ENCODE measurements around the gene FGD2. TPM values are rescaled to one million over a fixed set of nuclear protein-coding genes. Genes with fewer than 3 reads are reported as not detected.

FGD2 gene
- total and polyA plus RNA-seq, 2 of the 8 experiments (the other 6 are each of a cell fraction or from before 2014, with no cell fraction given): 0.12 to 0.32 TPM

DNA sequence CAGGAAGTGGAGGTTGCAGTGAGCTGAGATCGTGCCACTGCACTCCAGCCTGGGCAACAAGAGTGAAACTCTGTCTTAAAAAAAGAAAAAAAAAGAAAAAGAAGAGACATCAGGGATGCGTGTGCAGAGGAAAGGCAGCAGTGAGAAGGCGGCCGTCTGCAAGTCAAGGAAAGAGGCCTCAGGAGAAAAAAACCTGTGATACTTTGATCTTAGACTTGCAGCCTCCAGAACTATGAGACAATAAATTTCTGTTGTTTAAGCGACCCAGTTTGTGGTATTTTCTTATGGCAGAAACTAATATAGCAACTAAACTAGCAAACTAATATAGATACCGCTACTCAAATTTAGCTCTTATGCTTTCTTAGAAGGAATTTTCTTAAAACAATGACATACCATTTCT, 36.1 kb downstream of the FGD2 start:
- no peak overlapping the region for H3K14ac ChIP-seq (ENCODE audit: insufficient read length)
- H2BK20ac ChIP-seq (ENCODE audit: low read length): no peak overlapping the region
- no peaks in the 10 kb centered on the region for H3K4me1 ChIP-seq (replicated peaks in 1 of 4; ENCODE audit: control insufficient read depth in 3 of 4, insufficient read depth in 4 of 4, low read length in 3 of 4)
- no peak overlapping the region for H3K23ac ChIP-seq (ENCODE audit: insufficient read length)
- POLR2A ChIA-PET (ENCODE audit: partially characterized antibody): interaction anchor here (1.7 kb wide), 1 partner anchor 96 kb away, joined by 5 read pairs; no protein-coding TSS in a partner anchor
- H2AK5ac ChIP-seq (ENCODE audit: low read depth, low read length): no peak overlapping the region
- WGBS, 2 experiments (ENCODE audit: extremely low coverage in 1 of 2, insufficient coverage in 1 of 2, insufficient read length in 1 of 2, insufficient replicate concordance in 2 of 2, low coverage in 1 of 2, low lambda C conversion rate in 2 of 2, missing lambda C conversion rate in 1 of 2): 95% methylated on average over 6 of the region's 6 CpGs; no CpG with 5 or more reads in 1 of the 2 experiments
- H3K79me2 ChIP-seq (ENCODE audit: control insufficient read depth in 1 of 2, insufficient read depth in 2 of 2, low read length in 2 of 2): no peaks in the 10 kb centered on the region
- H3K4me3 ChIP-seq (ENCODE audit: extremely low read depth in 1 of 4, insufficient read depth in 2 of 4, low read depth in 3 of 4, low read length in 4 of 4): no peak overlapping the region
- no peak overlapping the region for H3K27ac ChIP-seq (ENCODE audit: low read depth, low read length)
- no peak overlapping the region for H2BK120ac ChIP-seq (replicated peaks; ENCODE audit: low read depth, low read length)
- H2BK12ac ChIP-seq (ENCODE audit: low read depth, low read length): no peak overlapping the region
- no peak overlapping the region for H4K8ac ChIP-seq (ENCODE audit: extremely low read depth, insufficient read depth, low read length)
- CTCF ChIA-PET (ENCODE audit: partially characterized antibody): interaction anchor here (1.3 to 29.2 kb wide), 3 partner anchors 15 to 169 kb away, joined by 5 to 635 read pairs (median 9); no protein-coding TSS in a partner anchor
- H4K5ac ChIP-seq (ENCODE audit: insufficient read length, low read depth, low read length): no peak overlapping the region
- no peak overlapping the region for H2AFZ ChIP-seq (ENCODE audit: low read length)
- no peaks in the 10 kb centered on the region for H3K36me3 ChIP-seq (ENCODE audit: control insufficient read depth in 2 of 4, insufficient read depth in 4 of 4, low read length in 3 of 4)
- H4K20me1 ChIP-seq (replicated peaks in 1 of 2; ENCODE audit: control insufficient read depth in 1 of 2, insufficient read depth in 2 of 2, low read length in 2 of 2): no peaks in the 10 kb centered on the region
- no peak overlapping the region for H3K18ac ChIP-seq (ENCODE audit: extremely low read depth, low read length)
- no peak overlapping the region for H3K9ac ChIP-seq (replicated peaks in 1 of 4; ENCODE audit: extremely low read depth in 1 of 4, low read depth in 3 of 4, low read length in 3 of 4)
- no peak overlapping the region for H3K56ac ChIP-seq (replicated peaks; ENCODE audit: insufficient read length, low read depth, low read length)
- no peaks in the 10 kb centered on the region; a peak in 1 of 4 replicates for H3K9me3 ChIP-seq (ENCODE audit: insufficient read depth in 2 of 2, low read depth in 1 of 2, low read length in 1 of 2)
- H3K4me2 ChIP-seq (ENCODE audit: insufficient read depth in 1 of 2, low read depth in 2 of 2, low read length in 2 of 2): no peak overlapping the region
- H3K4ac ChIP-seq (replicated peaks; ENCODE audit: insufficient read length, low read depth, low read length): no peak overlapping the region
- H3K23me2 ChIP-seq (ENCODE audit: low read depth, low read length): no peaks in the 10 kb centered on the region
- no peak for DNase-seq (ENCODE audit: low read depth in 1 of 2, low spot score in 2 of 2)
- H4K91ac ChIP-seq (replicated peaks; ENCODE audit: insufficient read length, low read length): no peak overlapping the region
- H2BK5ac ChIP-seq (ENCODE audit: low read depth, low read length): no peak overlapping the region
- no peak overlapping the region for H2BK15ac ChIP-seq (ENCODE audit: low read length)
- no peaks in the 10 kb centered on the region for H3K79me1 ChIP-seq (ENCODE audit: low read depth, low read length)
- FAIRE-seq: no peak
- H3K27me3 ChIP-seq (replicated peaks in 1 of 4; ENCODE audit: control insufficient read depth in 3 of 4, extremely low read depth in 1 of 4, insufficient read depth in 3 of 4, low read length in 3 of 4): no peaks in the 10 kb centered on the region

All from H1 (cell line).